GM12874 (cell line): ENCODE data around the gene HOXA7.

Experiments used
- CTCF ChIP-seq: IDR thresholded peaks from 2 replicates; pipeline ENCODE4 v1.5.1; 2011; ENCODE audit warnings: low read depth, mild to moderate bottlenecking, control low read depth, low read length, moderate library complexity; ENCODE audit not compliant: insufficient read depth

HOXA7 gene

GRCh38 chr7:27156508-27156898 is at the start of gene HOXA7:
Gene HOXA7 (minus strand): TSS chr7:27156675. CDS start chr7:27156545, 130 bp downstream.
- TF ChIP-seq CTCF: no peak

- TF ChIP-seq CTCF: no peak
Measured at GRCh38 chr7:27205325-27206280, 49.1 kb upstream of the HOXA7 start.

DNA sequence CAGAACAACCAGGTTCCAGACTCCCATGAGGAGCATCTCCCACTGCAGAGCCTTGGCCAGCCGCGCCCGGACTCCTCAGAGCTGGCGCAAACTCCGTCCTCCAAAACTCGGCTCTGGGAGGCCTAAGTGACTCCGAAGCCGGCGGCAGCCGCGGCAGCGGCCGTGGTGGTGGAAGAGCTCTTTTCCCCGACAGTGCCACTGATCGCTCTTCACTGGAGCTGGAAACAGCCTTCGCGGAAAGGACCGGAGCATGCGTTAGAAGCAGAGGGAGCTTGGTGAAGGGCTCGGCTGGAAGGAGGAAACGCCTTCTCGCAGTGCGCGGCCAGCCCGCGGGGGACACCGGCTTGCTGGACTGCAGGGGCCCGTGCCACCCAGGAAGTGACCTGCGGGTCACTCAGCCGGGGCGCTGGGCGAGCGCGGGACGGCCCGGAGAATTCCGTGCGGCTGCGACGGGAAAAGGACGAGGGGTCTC is 48.4 kb upstream of the HOXA7 start:
- no peak for TF ChIP-seq CTCF

GRCh38 chr7:27203964-27204594 is 47.6 kb upstream of the HOXA7 start:
- TF ChIP-seq CTCF: no peak

GRCh38 chr7:27203365-27203953 is 47.0 kb upstream of the HOXA7 start:
- no peak for TF ChIP-seq CTCF

- TF ChIP-seq CTCF: no peak
Measured at GRCh38 chr7:27202862-27203134, 46.3 kb upstream of the HOXA7 start.

- TF ChIP-seq CTCF: no peak
Measured at GRCh38 chr7:27202018-27202861, 45.8 kb upstream of the HOXA7 start.
